IMR-90 (cell line): ENCODE data around the gene TTC23. TPM values are rescaled to one million over a fixed set of nuclear protein-coding genes. Genes with fewer than 3 reads are reported as not detected.
A peak's percentile ranks its signal among the peaks of the same experiment; 100 is the strongest.

Source experiments
- ATAC-seq: fragments of 200-7000 bp; cut with Tn5 transposase; 2 replicates; pipeline ENCODE4 v1.9.1; 2020; ENCODE audit warnings: low read depth, mild to moderate bottlenecking, moderate library complexity
- BruUV-seq: library from RNA; stranded (reverse); fragments of 400-500 nt; replicated peaks from 2 replicates; lab custom pipeline; 2021; lab: Mats Ljungman, UMichigan
- CTCF ChIA-PET: fragments of 300-600 bp; formaldehyde crosslinking; extraction: SDS; loops from one replicate; lab custom pipeline; 2021; ENCODE audit warnings: antibody characterized with exemption; lab: Yijun Ruan, JAX
- POLR2A ChIA-PET: fragments of 300-600 bp; sonication (Branson Sonifier 250); formaldehyde crosslinking; loops from one replicate; lab custom pipeline; 2022; ENCODE audit warnings: antibody characterized with exemption; ENCODE audit not compliant: unreplicated experiment; lab: Charles Lee
- DNase-seq: peaks from one replicate; pipeline ENCODE4 v3.0.0; 2013
- H2AFZ ChIP-seq: replicated peaks from 2 replicates; pipeline ENCODE3; 2013; ENCODE audit warnings: low read length, mild to moderate bottlenecking; ENCODE audit not compliant: poor library complexity
- H2AK5ac ChIP-seq: 2 replicates; pipeline ENCODE4 v1.6.1; 2013; ENCODE audit warnings: low read depth, low read length, inconsistent platforms
- H2AK9ac ChIP-seq: replicated peaks from 2 replicates; pipeline ENCODE3; 2013; ENCODE audit warnings: mild to moderate bottlenecking, low read depth, low read length, moderate library complexity; ENCODE audit not compliant: poor library complexity
- H2BK120ac ChIP-seq: 2 replicates; pipeline ENCODE4 v1.6.1; 2013; ENCODE audit warnings: low read depth, low read length, inconsistent platforms
- H2BK15ac ChIP-seq: 3 replicates; pipeline ENCODE4 v1.6.1; 2013; ENCODE audit warnings: low read depth, low read length, inconsistent platforms
- H2BK20ac ChIP-seq: 2 replicates; pipeline ENCODE4 v1.6.1; 2013; ENCODE audit warnings: low read depth, mild to moderate bottlenecking, inconsistent platforms, low read length, moderate library complexity
- H2BK5ac ChIP-seq: 2 replicates; pipeline ENCODE4 v1.6.1; 2013; ENCODE audit warnings: mild to moderate bottlenecking, low read depth, low read length, inconsistent platforms; ENCODE audit not compliant: poor library complexity, severe bottlenecking
- H3K14ac ChIP-seq: replicated peaks from 2 replicates; pipeline ENCODE4 v1.6.1; 2013; ENCODE audit warnings: low read depth, low read length, inconsistent platforms
- H3K18ac ChIP-seq: 2 replicates; pipeline ENCODE4 v1.6.1; 2013; ENCODE audit warnings: low read depth, low read length, control low read depth
- H3K23ac ChIP-seq: 2 replicates; pipeline ENCODE4 v1.6.1; 2013; ENCODE audit warnings: low read depth, low read length, inconsistent platforms
- H3K27ac ChIP-seq: 2 replicates; pipeline ENCODE4 v1.5.1; 2013; ENCODE audit warnings: mild to moderate bottlenecking, control low read depth, low read length; ENCODE audit not compliant: insufficient read depth
- H3K27me3 ChIP-seq: 2 replicates; pipeline ENCODE4 v1.6.1; 2013; ENCODE audit warnings: low read length; ENCODE audit not compliant: control insufficient read depth, insufficient read depth
- H3K36me3 ChIP-seq: 2 replicates; pipeline ENCODE4 v1.6.1; 2013; ENCODE audit warnings: low read length, mixed read lengths; ENCODE audit not compliant: control insufficient read depth, insufficient read depth
- H3K4ac ChIP-seq: 2 replicates; pipeline ENCODE4 v1.6.1; 2013; ENCODE audit warnings: low read depth, low read length, inconsistent platforms
- H3K4me1 ChIP-seq: 2 replicates; pipeline ENCODE4 v1.6.1; 2013; ENCODE audit warnings: low read length, mixed read lengths; ENCODE audit not compliant: control insufficient read depth, insufficient read depth
- H3K4me2 ChIP-seq: 2 replicates; pipeline ENCODE4 v1.6.1; 2013; ENCODE audit warnings: low read depth, mild to moderate bottlenecking, control low read depth, low read length, moderate library complexity
- H3K4me3 ChIP-seq: 2 replicates; pipeline ENCODE4 v1.5.1; 2013; ENCODE audit warnings: low read depth, mild to moderate bottlenecking, control low read depth, low read length, moderate library complexity; ENCODE audit not compliant: insufficient read depth
- H3K56ac ChIP-seq: 2 replicates; pipeline ENCODE4 v1.6.1; 2013; ENCODE audit warnings: low read length, inconsistent platforms; ENCODE audit not compliant: insufficient read depth; ENCODE audit errors: extremely low read depth
- H3K79me1 ChIP-seq, 2 experiments: 2 replicates each; pipeline ENCODE4 v1.6.1; 2013; ENCODE audit warnings: low read length in 2 of 2, inconsistent platforms in 1 of 2, low read depth in 1 of 2
- H3K9ac ChIP-seq: 2 replicates; pipeline ENCODE4 v1.6.1; 2013; ENCODE audit warnings: low read depth, low read length, control low read depth
- H3K9me1 ChIP-seq: 2 replicates; pipeline ENCODE4 v1.6.1; 2013; ENCODE audit warnings: low read length, inconsistent platforms; ENCODE audit not compliant: insufficient read depth
- H3K9me3 ChIP-seq: 2 replicates; pipeline ENCODE4 v1.6.1; 2013; ENCODE audit warnings: low read length; ENCODE audit not compliant: control insufficient read depth, insufficient read depth
- H4K20me1 ChIP-seq: 2 replicates; pipeline ENCODE4 v1.6.1; 2013; ENCODE audit warnings: low read length, inconsistent platforms; ENCODE audit not compliant: insufficient read depth
- H4K5ac ChIP-seq: 2 replicates; pipeline ENCODE4 v1.6.1; 2013; ENCODE audit warnings: mild to moderate bottlenecking, low read depth, low read length, control low read depth
- H4K8ac ChIP-seq, 2 experiments: 2 replicates each; pipeline ENCODE4 v1.6.1; 2013; ENCODE audit warnings: low read depth in 2 of 2, low read length in 2 of 2, control low read depth in 1 of 2, inconsistent platforms in 1 of 2
- H4K91ac ChIP-seq: 2 replicates; pipeline ENCODE4 v1.6.1; 2013; ENCODE audit warnings: low read depth, low read length, inconsistent platforms; ENCODE audit not compliant: insufficient read depth
- BHLHE40 ChIP-seq: fragments of 150-350 bp; IDR thresholded peaks from 2 replicates; pipeline ENCODE4 v1.6.1; 2016; ENCODE audit warnings: mild to moderate bottlenecking, low read depth, low read length
- CEBPB ChIP-seq: IDR thresholded peaks from 2 replicates; pipeline ENCODE4 v1.6.1; 2012; ENCODE audit warnings: low read depth, low read length, improper control_type of control experiment
- CHD1 ChIP-seq: IDR thresholded peaks from 2 replicates; pipeline ENCODE4 v1.6.1; 2012; ENCODE audit warnings: low read depth, low read length, improper control_type of control experiment
- FOS ChIP-seq: fragments of 150-350 bp; IDR thresholded peaks from 2 replicates; pipeline ENCODE4 v1.6.1; 2016; ENCODE audit warnings: low read depth, low read length
- MAFK ChIP-seq: IDR thresholded peaks from 2 replicates; pipeline ENCODE4 v1.6.1; 2012; ENCODE audit warnings: low read depth, low read length, improper control_type of control experiment
- MAZ ChIP-seq: IDR thresholded peaks from 2 replicates; pipeline ENCODE4 v1.6.1; 2012; ENCODE audit warnings: low read depth, mild to moderate bottlenecking, low read length, improper control_type of control experiment, moderate library complexity, borderline replicate concordance
- MXI1 ChIP-seq: IDR thresholded peaks from 2 replicates; pipeline ENCODE4 v1.6.1; 2012; ENCODE audit warnings: low read depth, mild to moderate bottlenecking, low read length, moderate library complexity, borderline replicate concordance
- NFE2L2 ChIP-seq: fragments of 150-350 bp; IDR thresholded peaks from 2 replicates; pipeline ENCODE4 v1.6.1; 2016; ENCODE audit warnings: low read depth, mild to moderate bottlenecking, low read length
- POLR2A ChIP-seq: IDR thresholded peaks from 2 replicates; pipeline ENCODE4 v1.6.1; 2012; ENCODE audit warnings: mild to moderate bottlenecking, low read depth, low read length
- RAD21 ChIP-seq: IDR thresholded peaks from 2 replicates; pipeline ENCODE4 v1.6.1; 2012; ENCODE audit warnings: low read length, improper control_type of control experiment
- RFX5 ChIP-seq: IDR thresholded peaks from 2 replicates; pipeline ENCODE4 v1.8.0; 2012; ENCODE audit warnings: low read depth, mild to moderate bottlenecking, low read length, moderate library complexity
- SMC3 ChIP-seq: fragments of 150-350 bp; IDR thresholded peaks from 2 replicates; pipeline ENCODE4 v1.6.1; 2016; ENCODE audit warnings: low read depth, mild to moderate bottlenecking, antibody characterized with exemption, low read length, moderate library complexity
- dilution Hi-C: fragments of 300-500 bp; cut with HindIII; formaldehyde crosslinking; loops from one replicate; pipeline ENCODE4 v1.14.3; 2018; ENCODE audit warnings: low sequenced_read_pairs; ENCODE audit not compliant: unreplicated experiment
- in situ Hi-C: fragments of 300-500 bp; cut with MboI; formaldehyde crosslinking; loops from 3 replicates; pipeline ENCODE4 v1.14.3; 2019; ENCODE audit warnings: low sequenced_read_pairs, inconsistent platforms, mixed read lengths
- intact Hi-C: fragments of 100-400 bp; cut with micrococcal nuclease; formaldehyde crosslinking; loops from 2 replicates; pipeline ENCODE4 v1.10.0; 2022
- polyA plus RNA-seq, 3 experiments: library from polyadenylated mRNA; depleted of rRNA; stranded (reverse); fragments of >200 nt; gene quantifications; 2 replicates each; pipeline ENCODE4 v1.2.3, GENCODE V29; 2012; ENCODE audit warnings: low replicate concordance in 1 of 3
- total RNA-seq: library from RNA; depleted of rRNA; stranded (reverse); fragments of >200 nt; gene quantifications from 2 replicates; pipeline ENCODE4 v1.2.3, GENCODE V29; 2012
- TF ChIP-seq, protein P1 (sequence below): fragments of 150-350 bp; IDR thresholded peaks from 2 replicates; pipeline ENCODE4 v1.6.1; 2017; ENCODE audit warnings: mild to moderate bottlenecking, antibody characterized with exemption, low read length, low read depth
- TF ChIP-seq, protein P2 (sequence below): fragments of 150-350 bp; IDR thresholded peaks from 2 replicates; pipeline ENCODE4 v1.6.1; 2016; ENCODE audit warnings: low read depth, mild to moderate bottlenecking, low read length, moderate library complexity, borderline replicate concordance
- TF ChIP-seq, protein P3 (sequence below): conservative IDR thresholded peaks from 2 replicates; pipeline ENCODE4 v1.5.1; 2012; ENCODE audit warnings: mild to moderate bottlenecking, low read depth, low read length, improper control_type of control experiment

TTC23 gene
- total and polyA plus RNA-seq, 2 of the 4 experiments (the other 2 are of a cell fraction), result 7.8 to 29.8 TPM

DNA sequence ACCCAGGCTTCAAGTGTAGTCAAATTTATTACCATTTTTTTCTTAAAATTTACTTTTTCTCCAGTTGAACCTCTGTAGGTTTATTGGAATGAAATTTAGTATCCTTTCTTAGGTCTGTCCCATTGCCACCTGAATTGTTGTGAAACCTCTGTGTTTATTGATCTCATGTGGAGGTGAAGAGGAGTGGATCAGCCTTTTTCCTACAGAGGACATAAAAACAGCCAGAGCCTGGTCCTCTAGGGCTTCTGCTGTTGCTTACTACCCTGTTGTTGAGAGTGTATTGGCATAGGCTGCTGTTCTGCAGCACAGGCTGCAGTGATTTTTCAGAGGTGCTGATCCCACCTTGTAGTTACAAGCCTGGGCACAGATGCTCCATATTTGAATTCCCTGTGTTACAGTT lies 46.5 kb upstream of the TTC23 start:
- peaks cover 4% of the 10 kb centered on the region; the same call in 1 of the 2 replicates for H3K9me1 ChIP-seq
- intact Hi-C loops, result no loop called here
- H3K4me3 ChIP-seq, result no peak overlapping the region
- peak overlapping the region; percentile 38 for H2BK120ac ChIP-seq
- no peak overlapping the region for H2AK9ac ChIP-seq
- in situ Hi-C loops, result no loop called here
- BruUV-seq, result no TSS peak
- no peak for ATAC-seq
- H3K27me3 ChIP-seq, result no peaks in the 10 kb centered on the region
- no peaks in the 10 kb centered on the region for H3K79me1 ChIP-seq
- no peaks in the 10 kb centered on the region; the same call in 1 of the 2 replicates for H3K9me3 ChIP-seq
- no peak overlapping the region for H3K9ac ChIP-seq
- H2BK15ac ChIP-seq, result no peak overlapping the region
- peaks cover 3% of the 10 kb centered on the region; the same call in 1 of the 2 replicates for H3K4me1 ChIP-seq
- no peak overlapping the region for H3K4me2 ChIP-seq
- H3K27ac ChIP-seq, result no peak overlapping the region
- peak overlapping the region; percentile 27; the same call in 1 of the 2 replicates for H3K18ac ChIP-seq
- ChIA-PET CTCF (no interaction called here), POLR2A (no interaction called here)
- no peaks in the 10 kb centered on the region for H4K20me1 ChIP-seq
- no peak overlapping the region for H2AK5ac ChIP-seq
- H4K91ac ChIP-seq, result no peak overlapping the region; the same call in 1 of the 2 replicates
- peak overlapping the region; percentile 38; the same call in 1 of the 2 replicates for H3K23ac ChIP-seq
- peak overlapping the region; percentile 33; the same call in 1 of the 2 replicates for H2BK20ac ChIP-seq
- TF ChIP-seq NFE2L2 (no peak), SMC3 (no peak), CHD1 (no peak), POLR2A (no peak), RFX5 (no peak), CEBPB (no peak), BHLHE40 (no peak), MXI1 (no peak), MAFK (no peak), MAZ (no peak), RAD21 (no peak), FOS (no peak)
- TF ChIP-seq, protein P1, sequence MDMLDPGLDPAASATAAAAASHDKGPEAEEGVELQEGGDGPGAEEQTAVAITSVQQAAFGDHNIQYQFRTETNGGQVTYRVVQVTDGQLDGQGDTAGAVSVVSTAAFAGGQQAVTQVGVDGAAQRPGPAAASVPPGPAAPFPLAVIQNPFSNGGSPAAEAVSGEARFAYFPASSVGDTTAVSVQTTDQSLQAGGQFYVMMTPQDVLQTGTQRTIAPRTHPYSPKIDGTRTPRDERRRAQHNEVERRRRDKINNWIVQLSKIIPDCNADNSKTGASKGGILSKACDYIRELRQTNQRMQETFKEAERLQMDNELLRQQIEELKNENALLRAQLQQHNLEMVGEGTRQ, result no peak
- TF ChIP-seq, protein P2, sequence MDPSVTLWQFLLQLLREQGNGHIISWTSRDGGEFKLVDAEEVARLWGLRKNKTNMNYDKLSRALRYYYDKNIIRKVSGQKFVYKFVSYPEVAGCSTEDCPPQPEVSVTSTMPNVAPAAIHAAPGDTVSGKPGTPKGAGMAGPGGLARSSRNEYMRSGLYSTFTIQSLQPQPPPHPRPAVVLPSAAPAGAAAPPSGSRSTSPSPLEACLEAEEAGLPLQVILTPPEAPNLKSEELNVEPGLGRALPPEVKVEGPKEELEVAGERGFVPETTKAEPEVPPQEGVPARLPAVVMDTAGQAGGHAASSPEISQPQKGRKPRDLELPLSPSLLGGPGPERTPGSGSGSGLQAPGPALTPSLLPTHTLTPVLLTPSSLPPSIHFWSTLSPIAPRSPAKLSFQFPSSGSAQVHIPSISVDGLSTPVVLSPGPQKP, result no peak
- TF ChIP-seq, protein P3, sequence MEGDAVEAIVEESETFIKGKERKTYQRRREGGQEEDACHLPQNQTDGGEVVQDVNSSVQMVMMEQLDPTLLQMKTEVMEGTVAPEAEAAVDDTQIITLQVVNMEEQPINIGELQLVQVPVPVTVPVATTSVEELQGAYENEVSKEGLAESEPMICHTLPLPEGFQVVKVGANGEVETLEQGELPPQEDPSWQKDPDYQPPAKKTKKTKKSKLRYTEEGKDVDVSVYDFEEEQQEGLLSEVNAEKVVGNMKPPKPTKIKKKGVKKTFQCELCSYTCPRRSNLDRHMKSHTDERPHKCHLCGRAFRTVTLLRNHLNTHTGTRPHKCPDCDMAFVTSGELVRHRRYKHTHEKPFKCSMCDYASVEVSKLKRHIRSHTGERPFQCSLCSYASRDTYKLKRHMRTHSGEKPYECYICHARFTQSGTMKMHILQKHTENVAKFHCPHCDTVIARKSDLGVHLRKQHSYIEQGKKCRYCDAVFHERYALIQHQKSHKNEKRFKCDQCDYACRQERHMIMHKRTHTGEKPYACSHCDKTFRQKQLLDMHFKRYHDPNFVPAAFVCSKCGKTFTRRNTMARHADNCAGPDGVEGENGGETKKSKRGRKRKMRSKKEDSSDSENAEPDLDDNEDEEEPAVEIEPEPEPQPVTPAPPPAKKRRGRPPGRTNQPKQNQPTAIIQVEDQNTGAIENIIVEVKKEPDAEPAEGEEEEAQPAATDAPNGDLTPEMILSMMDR, result no peak
- H2BK5ac ChIP-seq, result no peak overlapping the region
- H3K14ac ChIP-seq, result peak overlapping the region; percentile 48; the same call in 1 of the 2 replicates
- peaks cover 2% of the 10 kb centered on the region; the same call in 1 of the 2 replicates for H3K36me3 ChIP-seq
- H3K4ac ChIP-seq, result peak overlapping the region; percentile 64
- H3K56ac ChIP-seq, result no peak overlapping the region
- DNase-seq, result no peak
- dilution Hi-C loops, result no loop called here
- peak overlapping the region in 1 of 2 experiments; percentile 2; a peak in 1 of 4 replicates for H4K8ac ChIP-seq
- H4K5ac ChIP-seq, result no peak overlapping the region
- no peak overlapping the region for H2AFZ ChIP-seq
